Ishikawa (cell line): ENCODE data around the gene AP5Z1.

ENCODE experiments used
- CEBPB ChIP-seq: IDR thresholded peaks from 2 replicates; pipeline ENCODE4 v1.6.1; 2012
- CREB1 ChIP-seq: IDR thresholded peaks from 2 replicates; pipeline ENCODE4 v1.6.1; 2012; ENCODE audit warnings: low read depth
- EP300 ChIP-seq: IDR thresholded peaks from 2 replicates; pipeline ENCODE4 v1.6.1; 2012; ENCODE audit warnings: borderline replicate concordance
- FOXM1 ChIP-seq: IDR thresholded peaks from 2 replicates; pipeline ENCODE4 v1.6.1; 2012; ENCODE audit warnings: low read depth, borderline replicate concordance
- RAD21 ChIP-seq: IDR thresholded peaks from 2 replicates; pipeline ENCODE4 v1.6.1; 2012; ENCODE audit warnings: low read depth
- TAF1 ChIP-seq: IDR thresholded peaks from 2 replicates; pipeline ENCODE4 v1.6.1; 2012; ENCODE audit warnings: low read depth, mild to moderate bottlenecking
- TCF12 ChIP-seq: IDR thresholded peaks from 2 replicates; pipeline ENCODE4 v1.6.1; 2012; ENCODE audit warnings: low read depth
- YY1 ChIP-seq: IDR thresholded peaks from 2 replicates; pipeline ENCODE4 v1.6.1; 2012; ENCODE audit warnings: low read depth
- ZBTB7A ChIP-seq: IDR thresholded peaks from 2 replicates; pipeline ENCODE4 v1.6.1; 2012; ENCODE audit warnings: low read depth
- TF ChIP-seq, protein P1 (sequence below): IDR thresholded peaks from 2 replicates; pipeline ENCODE4 v1.6.1; 2012
- TF ChIP-seq, protein P2 (sequence below): IDR thresholded peaks from 2 replicates; pipeline ENCODE4 v1.6.1; 2012

DNA sequence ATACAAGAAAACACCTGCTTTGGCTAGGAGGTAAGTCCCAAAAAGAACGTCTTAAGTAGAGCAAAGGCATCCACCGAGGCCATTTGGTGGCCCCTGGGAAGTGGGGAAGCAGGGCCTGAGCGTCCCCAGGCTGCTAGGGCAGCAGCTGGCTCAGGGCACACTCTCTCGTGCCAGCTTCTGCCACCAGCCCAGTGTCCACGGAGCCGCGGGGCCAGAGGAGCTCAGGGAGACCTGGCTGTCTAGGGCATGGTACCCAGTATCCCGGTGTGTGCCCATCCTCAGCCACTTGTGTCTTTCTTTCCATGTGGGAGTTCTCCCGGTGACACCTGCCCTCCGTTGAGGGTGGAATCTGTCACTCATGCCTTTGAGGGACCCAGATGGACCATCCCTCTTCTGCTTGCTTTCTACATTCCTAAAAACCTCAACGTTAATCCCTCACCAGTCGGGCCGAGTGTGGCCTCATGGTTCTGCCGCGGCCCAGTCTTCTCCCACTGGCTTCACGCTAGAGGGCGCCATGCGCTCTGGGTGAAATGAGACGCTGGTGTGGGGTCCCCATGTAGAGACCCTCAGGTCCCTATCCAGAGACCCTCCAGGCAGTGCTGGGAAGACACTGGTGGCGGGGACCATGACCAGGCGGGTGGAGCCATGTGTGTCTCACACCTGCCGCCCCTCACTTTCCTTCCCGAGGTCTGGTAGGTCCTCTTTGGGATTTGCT, 9.5 kb upstream of the AP5Z1 start:
- no peak for TF ChIP-seq TAF1
- TF ChIP-seq EP300: no peak
- TF ChIP-seq TCF12: no peak
- no peak for TF ChIP-seq CREB1
- TF ChIP-seq, protein P1, sequence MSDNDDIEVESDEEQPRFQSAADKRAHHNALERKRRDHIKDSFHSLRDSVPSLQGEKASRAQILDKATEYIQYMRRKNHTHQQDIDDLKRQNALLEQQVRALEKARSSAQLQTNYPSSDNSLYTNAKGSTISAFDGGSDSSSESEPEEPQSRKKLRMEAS: no peak
- TF ChIP-seq ZBTB7A: no peak
- no peak for TF ChIP-seq RAD21
- TF ChIP-seq FOXM1: no peak
- TF ChIP-seq CEBPB: no peak
- TF ChIP-seq YY1: no peak
- TF ChIP-seq, protein P2, sequence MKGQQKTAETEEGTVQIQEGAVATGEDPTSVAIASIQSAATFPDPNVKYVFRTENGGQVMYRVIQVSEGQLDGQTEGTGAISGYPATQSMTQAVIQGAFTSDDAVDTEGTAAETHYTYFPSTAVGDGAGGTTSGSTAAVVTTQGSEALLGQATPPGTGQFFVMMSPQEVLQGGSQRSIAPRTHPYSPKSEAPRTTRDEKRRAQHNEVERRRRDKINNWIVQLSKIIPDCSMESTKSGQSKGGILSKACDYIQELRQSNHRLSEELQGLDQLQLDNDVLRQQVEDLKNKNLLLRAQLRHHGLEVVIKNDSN: no peak
